Upper lobe of left lung (tissue), 6 donors: Measurements from ENCODE around the gene PRICKLE4. TPM values are rescaled to one million over a fixed set of nuclear protein-coding genes. Genes with fewer than 3 reads are reported as not detected.

ENCODE experiments used
- ATAC-seq, 2 donors: fragments of 200-7000 bp; cut with Tn5 transposase; one replicate each; pipeline ENCODE4 v1.9.1; 2022; ENCODE audit warnings: mild to moderate bottlenecking in 2 of 2, moderate library complexity in 2 of 2; ENCODE audit not compliant: low FRiP score in 2 of 2
- DNase-seq, 2 donors: peaks; one replicate each; pipeline ENCODE4 v3.0.0-alpha.2; 2019 to 2020
- H3K27ac ChIP-seq, 4 donors: fragments of 200-600 bp; sonication (generic); one replicate each; pipeline ENCODE4 v1.5.1; 2016 to 2019
- H3K27me3 ChIP-seq, 4 donors: fragments of 200-600 bp; sonication (generic); one replicate each; pipeline ENCODE4 v1.5.1; 2017 to 2019
- H3K36me3 ChIP-seq, 4 donors: fragments of 200-600 bp; sonication (generic); one replicate each; pipeline ENCODE4 v1.5.1; 2016 to 2019
- H3K4me1 ChIP-seq, 4 donors: fragments of 200-600 bp; sonication (generic); one replicate each; pipeline ENCODE4 v1.5.1; 2018 to 2019
- H3K4me3 ChIP-seq, 4 donors: fragments of 200-600 bp; sonication (generic); one replicate each; pipeline ENCODE4 v1.5.1; 2017 to 2019; ENCODE audit warnings: mild to moderate bottlenecking in 2 of 4, moderate library complexity in 1 of 4
- H3K9me3 ChIP-seq, 4 donors: fragments of 200-600 bp; sonication (generic); one replicate each; pipeline ENCODE4 v1.5.1; 2018 to 2019
- CTCF ChIP-seq, 6 experiments: fragments of 450-650 bp in 4 of 6; fragments of 200-600 bp in 2 of 6; sonication (generic) in 2 of 6; IDR thresholded peaks; one replicate each; pipeline ENCODE4 v1.5.1; 2016 to 2019; ENCODE audit warnings: antibody characterized with exemption in 6 of 6
- EP300 ChIP-seq, 4 donors: sonication (generic); formaldehyde crosslinking; IDR thresholded peaks; one replicate each; pipeline ENCODE4 v1.5.1; 2017; ENCODE audit warnings: antibody characterized with exemption in 4 of 4, control low read depth in 2 of 4
- POLR2A ChIP-seq, 4 donors: fragments of 450-650 bp; IDR thresholded peaks; one replicate each; pipeline ENCODE4 v1.5.1; 2016 to 2017; ENCODE audit warnings: antibody characterized with exemption in 4 of 4, mild to moderate bottlenecking in 2 of 4
- POLR2AphosphoS5 ChIP-seq, 2 donors: sonication (generic); formaldehyde crosslinking; IDR thresholded peaks; one replicate each; pipeline ENCODE4 v1.5.1; 2017; ENCODE audit warnings: antibody characterized with exemption in 2 of 2
- WGBS, 2 donors: methylation state at CpG; one replicate each; pipeline ENCODE4 v1.1.5; 2017 to 2018; 5-methylcytosine and 5-hydroxymethylcytosine counted together
- small RNA-seq, 4 donors: library from RNA; depleted of rRNA; stranded (forward); fragments of <200 nt; gene quantifications; one replicate each; pipeline ENCODE3, GENCODE V24; 2016
- total RNA-seq, 6 donors: library from RNA; depleted of rRNA in 4 of 6; stranded (reverse); fragments of >200 nt in 4 of 6; gene quantifications; one replicate each; pipeline versions ENCODE4 v1.1.0 to v1.2.1, GENCODE V29; 2016 to 2021
- donor health status: DM: no; HTN: no; CAD: no; lungs with moderate emphysema.
- donor health status: DM: no; HTN: yes; CAD: no; lungs with severe emphysema.

PRICKLE4 gene
- total RNA-seq, 6 donors from 2014 or later, result 9.3 to 133 (median 14.6) TPM

- Histone ChIP-seq H3K4me3 (no peak overlapping the region), H3K27ac (no peak overlapping the region), H3K36me3 (no peaks in the 10 kb centered on the region), H3K4me1 (no peaks in the 10 kb centered on the region), H3K9me3 (no peaks in the 10 kb centered on the region), H3K27me3 (no peaks in the 10 kb centered on the region)
- no peak for DNase-seq
- ATAC-seq, result no peak
- 86 to 96% methylated on average over 5 of the region's 5 CpGs for WGBS, 2 donors
- no peak for TF ChIP-seq POLR2A (IDR thresholded peaks at IDR 0.05)
- no peak for TF ChIP-seq EP300 (IDR thresholded peaks at IDR 0.05)
- no peak for TF ChIP-seq CTCF (IDR thresholded peaks at IDR 0.05)
- TF ChIP-seq POLR2AphosphoS5 (IDR thresholded peaks at IDR 0.05), result no peak
Measured at GRCh38 chr6:41836022-41836659, 55.6 kb downstream of the PRICKLE4 start.

- DNase-seq (no peak), ATAC-seq (no peak)
- Histone ChIP-seq H3K4me3 (no peak overlapping the region), H3K4me1 (no peaks in the 10 kb centered on the region), H3K9me3 (no peaks in the 10 kb centered on the region), H3K36me3 (no peaks in the 10 kb centered on the region), H3K27ac (no peak overlapping the region), H3K27me3 (no peaks in the 10 kb centered on the region)
- no peak for TF ChIP-seq POLR2A (IDR thresholded peaks at IDR 0.05)
- no peak for TF ChIP-seq EP300 (IDR thresholded peaks at IDR 0.05)
- TF ChIP-seq CTCF (IDR thresholded peaks at IDR 0.05), result no peak
- TF ChIP-seq POLR2AphosphoS5 (IDR thresholded peaks at IDR 0.05), result no peak
- whole genome bisulfite sequencing, 2 donors, result 88 to 90% methylated on average over 2 of the region's 2 CpGs
Measured at GRCh38 chr6:41836660-41837052, 56.1 kb downstream of the PRICKLE4 start.

Small RNA genes within 50 kb of the gene (small RNA-seq; reads per million reads assigned to genes)
- gene AL365205.2 (0 reads per million in 4 donors), gene AL365205.3 (0 reads per million in 4 donors), gene RF00393 (0 reads per million in 4 donors)

Other genes starting within 250 kb of the PRICKLE4 start
- 10 to 100 TPM; 21.0 to 52.2 (median 27.7) TPM for gene FOXP4, start 234.4 kb upstream of the PRICKLE4 start, total RNA-seq
- 10 to 100 TPM in 2 of 6 donors, 1 to 10 TPM in 4; 4.9 to 23.4 (median 8.0) TPM for gene MDFI, start 142.3 kb upstream of the PRICKLE4 start, total RNA-seq
- 10 to 100 TPM; 20.2 to 46.0 (median 27.3) TPM for gene TFEB, start 45.2 kb upstream of the PRICKLE4 start, total RNA-seq
- gene PGC, start 33.4 kb upstream of the PRICKLE4 start, total RNA-seq, result 1,000 to 10,000 TPM in 2 of 6 donors, 100 to 1,000 TPM in 4; 241 to 4,380 (median 659) TPM
- 10 to 100 TPM in 1 of 6 donors, 1 to 10 TPM in 5; 4.1 to 26.2 (median 6.8) TPM for gene FRS3, start 882 bp upstream of the PRICKLE4 start, total RNA-seq
- gene TOMM6, start 6.9 kb downstream of the PRICKLE4 start, total RNA-seq, result 100 to 1,000 TPM in 3 of 6 donors, 10 to 100 TPM in 2, 1 to 10 TPM in 1; 7.3 to 169 (median 96.9) TPM
- 10 to 100 TPM in 2 of 6 donors, 1 to 10 TPM in 4; 2.7 to 16.8 (median 4.3) TPM for gene USP49, start 114.6 kb downstream of the PRICKLE4 start, total RNA-seq
- 10 to 100 TPM in 5 of 6 donors, 1 to 10 TPM in 1; 6.4 to 19.9 (median 15.3) TPM for gene MED20, start 140.4 kb downstream of the PRICKLE4 start, total RNA-seq
- gene BYSL, start 140.7 kb downstream of the PRICKLE4 start, total RNA-seq, result 10 to 100 TPM in 3 of 6 donors, 1 to 10 TPM in 3; 5.6 to 20.9 (median 12.5) TPM
- gene CCND3, start 161.0 kb downstream of the PRICKLE4 start, total RNA-seq, result 100 to 1,000 TPM; 138 to 305 (median 211) TPM